Mammary epithelial cell (primary cell): Measurements from ENCODE around the gene POLD3.
"Not testable (repeated sequence)": the region's sequence is repeated elsewhere in the genome, so short reads cannot be mapped to it uniquely, and the experiment has no call there.

Experiments used
- EZH2 ChIP-seq: IDR thresholded peaks from 2 replicates; pipeline ENCODE4 v1.6.1; 2012; ENCODE audit warnings: low read length, inconsistent platforms, borderline replicate concordance
- TF ChIP-seq, protein P1 (sequence below), 2 donors: IDR thresholded peaks in 1 of 2; conservative IDR thresholded peaks in 1 of 2; 2 replicates each; pipeline ENCODE4 v1.5.1; 2011 to 2012; ENCODE audit warnings: inconsistent platforms in 2 of 2, low read length in 2 of 2, mild to moderate bottlenecking in 2 of 2, control low read depth in 1 of 2, low read depth in 1 of 2; ENCODE audit not compliant: insufficient read depth in 1 of 2; ENCODE audit errors: extremely low read depth in 1 of 2

DNA sequence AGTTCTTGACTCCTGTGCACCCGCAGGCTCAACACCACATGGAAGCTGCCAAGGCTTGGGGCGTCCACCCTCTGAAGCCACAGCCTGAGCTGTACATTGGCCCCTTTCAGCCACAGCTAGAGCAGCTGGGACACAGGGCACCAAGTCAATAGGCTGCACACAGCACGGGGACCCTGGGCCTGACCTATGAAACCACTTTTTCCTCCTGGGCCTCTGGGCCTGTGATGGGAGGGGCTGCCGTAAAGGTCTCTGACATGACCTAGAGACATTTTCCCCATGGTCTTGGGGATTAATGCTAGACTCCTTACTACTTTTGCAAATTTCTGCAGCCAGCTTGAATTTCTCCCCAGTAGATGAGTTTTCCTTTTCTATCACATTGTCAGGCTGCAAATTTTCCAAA is 66.7 kb downstream of the POLD3 start:
- TF ChIP-seq, protein P1, sequence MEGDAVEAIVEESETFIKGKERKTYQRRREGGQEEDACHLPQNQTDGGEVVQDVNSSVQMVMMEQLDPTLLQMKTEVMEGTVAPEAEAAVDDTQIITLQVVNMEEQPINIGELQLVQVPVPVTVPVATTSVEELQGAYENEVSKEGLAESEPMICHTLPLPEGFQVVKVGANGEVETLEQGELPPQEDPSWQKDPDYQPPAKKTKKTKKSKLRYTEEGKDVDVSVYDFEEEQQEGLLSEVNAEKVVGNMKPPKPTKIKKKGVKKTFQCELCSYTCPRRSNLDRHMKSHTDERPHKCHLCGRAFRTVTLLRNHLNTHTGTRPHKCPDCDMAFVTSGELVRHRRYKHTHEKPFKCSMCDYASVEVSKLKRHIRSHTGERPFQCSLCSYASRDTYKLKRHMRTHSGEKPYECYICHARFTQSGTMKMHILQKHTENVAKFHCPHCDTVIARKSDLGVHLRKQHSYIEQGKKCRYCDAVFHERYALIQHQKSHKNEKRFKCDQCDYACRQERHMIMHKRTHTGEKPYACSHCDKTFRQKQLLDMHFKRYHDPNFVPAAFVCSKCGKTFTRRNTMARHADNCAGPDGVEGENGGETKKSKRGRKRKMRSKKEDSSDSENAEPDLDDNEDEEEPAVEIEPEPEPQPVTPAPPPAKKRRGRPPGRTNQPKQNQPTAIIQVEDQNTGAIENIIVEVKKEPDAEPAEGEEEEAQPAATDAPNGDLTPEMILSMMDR (conservative IDR thresholded peaks at IDR 0.05 in 1 of 2, IDR thresholded peaks at IDR 0.05 in 1 of 2; ENCODE audit: extremely low read depth in 1 of 2, insufficient read depth in 1 of 2, low read depth in 1 of 2, low read length in 2 of 2): not testable (repeated sequence)
- not testable (repeated sequence) for TF ChIP-seq EZH2
